ENCODE measurements around the gene MRPL36.

The MRPL36 gene

GRCh38 chr5:1765141-1765879 lies 34.3 kb downstream of the MRPL36 start:
- no peak for TF ChIP-seq Cebpa-rat (IDR thresholded peaks at IDR 0.05)
- no peak overlapping the region for H3K4me3 ChIP-seq
- H3K4me2 ChIP-seq: peak overlapping the region in 7 of 11 experiments; percentile 12 to 90 (median 79); a peak in 12 of 22 replicates

DNA sequence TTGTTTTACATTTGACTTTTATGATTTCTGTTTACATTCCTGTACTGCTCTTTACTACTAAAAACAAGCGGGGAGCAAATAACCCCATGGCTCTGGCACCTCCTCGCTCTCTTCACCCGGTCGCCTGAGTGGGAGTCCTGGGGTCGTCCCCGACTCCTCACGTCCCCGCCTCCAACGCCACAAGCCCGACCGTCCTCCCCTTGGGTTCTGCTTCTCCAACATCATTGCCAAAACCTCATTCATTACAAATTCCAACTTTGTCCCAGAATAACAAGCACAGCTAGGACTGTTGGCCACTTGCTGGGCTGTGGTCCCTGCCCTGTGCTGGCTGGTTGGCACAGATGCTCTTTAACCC lies 35.1 kb downstream of the MRPL36 start:
- peaks cover 0 to 7% (median 0%) of the 10 kb centered on the region in 11 experiments; a peak in 2 of 22 replicates for H4K20me1 ChIP-seq
- H3K27ac ChIP-seq: no peak overlapping the region
- TF ChIP-seq Cebpa-rat (IDR thresholded peaks at IDR 0.05): no peak
- H3K36me3 ChIP-seq: no peaks in the 10 kb centered on the region
- H3K9me3 ChIP-seq (replicated peaks in 1 of 11): peaks cover 0 to 3% (median 0%) of the 10 kb centered on the region in 11 experiments; a peak in 2 of 22 replicates
- H3K9ac ChIP-seq: no peak overlapping the region
- H3K4me3 ChIP-seq: no peak overlapping the region
- H3K27me3 ChIP-seq: peaks cover 0 to 53% (median 9%) of the 10 kb centered on the region in 11 experiments; a peak in 16 of 22 replicates
- H3K4me1 ChIP-seq: peaks cover 18 to 56% (median 50%) of the 10 kb centered on the region in 10 experiments
- peak overlapping the region in 8 of 11 experiments; percentile 69 to 90 (median 78); a peak in 13 of 22 replicates for H3K4me2 ChIP-seq

More at GRCh38 chr5:1765141-1765879, 34.3 kb downstream of the MRPL36 start:
- peaks cover 0 to 3% (median 0%) of the 10 kb centered on the region in 11 experiments; a peak in 2 of 22 replicates for H3K9me3 ChIP-seq (replicated peaks in 1 of 11)
- H3K27me3 ChIP-seq: peaks cover 0 to 45% (median 9%) of the 10 kb centered on the region in 11 experiments; a peak in 16 of 22 replicates
- peaks cover 18 to 53% (median 49%) of the 10 kb centered on the region in 10 experiments for H3K4me1 ChIP-seq
- no peak overlapping the region for H3K9ac ChIP-seq
- H3K27ac ChIP-seq: no peak overlapping the region
- peaks cover 0 to 7% (median 0%) of the 10 kb centered on the region in 11 experiments; a peak in 2 of 22 replicates for H4K20me1 ChIP-seq
- H3K36me3 ChIP-seq: no peaks in the 10 kb centered on the region

DNA sequence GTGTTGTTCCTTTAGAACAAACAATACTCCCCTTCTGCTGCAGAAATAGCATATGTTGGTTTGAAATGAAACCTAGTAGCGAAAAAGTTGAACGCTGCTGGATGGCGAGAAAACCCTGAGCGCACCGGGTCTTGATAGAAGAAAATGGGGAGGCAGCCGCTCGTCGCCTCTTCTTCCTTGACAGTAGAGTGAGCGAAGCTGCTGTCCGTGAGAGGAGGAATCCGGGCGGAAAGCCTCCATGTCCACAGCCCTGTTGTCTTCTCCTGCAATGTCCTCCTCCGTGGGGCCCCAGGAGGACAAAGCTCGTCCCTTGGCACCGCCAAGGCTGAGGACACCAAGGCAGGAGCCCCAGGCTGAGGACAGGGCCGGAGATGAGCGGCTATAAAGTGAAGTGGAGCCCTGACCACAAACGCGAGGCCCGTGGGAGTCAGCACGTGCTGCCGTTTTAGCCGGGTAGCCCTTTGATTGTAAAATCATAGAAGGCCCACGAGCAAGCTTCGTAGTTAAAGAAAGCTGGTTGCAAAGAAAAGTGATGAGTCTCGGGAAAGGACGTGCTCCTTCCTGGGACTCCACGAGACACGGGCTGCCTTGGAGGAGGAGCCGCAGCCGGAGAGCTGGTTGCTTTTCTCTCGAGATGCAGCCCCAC lies 35.6 kb downstream of the MRPL36 start:
- Histone ChIP-seq H3K4me2 (peak overlapping the region in 8 of 11 experiments; percentile 69 to 90 (median 78); a peak in 14 of 22 replicates), H3K27me3 (peaks cover 0 to 54% (median 9%) of the 10 kb centered on the region in 11 experiments; a peak in 16 of 22 replicates), H3K27ac (no peak overlapping the region)

GRCh38 chr5:1763548-1763911 lies 36.1 kb downstream of the MRPL36 start:
- Histone ChIP-seq H3K9me3 (replicated peaks in 1 of 11) (peaks cover 4 to 8% (median 5%) of the 10 kb centered on the region in 11 experiments), H3K4me2 (peak overlapping the region in 9 of 11 experiments; percentile 60 to 90 (median 78); a peak in 17 of 22 replicates), H4K20me1 (peaks cover 0 to 7% (median 0%) of the 10 kb centered on the region in 11 experiments; a peak in 2 of 22 replicates), H3K27ac (no peak overlapping the region), H3K4me3 (no peak overlapping the region), H3K9ac (no peak overlapping the region), H3K36me3 (no peaks in the 10 kb centered on the region), H3K27me3 (peaks cover 0 to 54% (median 9%) of the 10 kb centered on the region in 11 experiments; a peak in 16 of 22 replicates), H3K4me1 (peaks cover 18 to 56% (median 50%) of the 10 kb centered on the region in 10 experiments)
- TF ChIP-seq Cebpa-rat (IDR thresholded peaks at IDR 0.05): no peak

More for the DNA sequence above, 35.6 kb downstream of the MRPL36 start:
- H3K4me3 ChIP-seq: no peak overlapping the region
- no peak for TF ChIP-seq Cebpa-rat (IDR thresholded peaks at IDR 0.05)
- no peak overlapping the region for H3K9ac ChIP-seq
- peaks cover 18 to 56% (median 50%) of the 10 kb centered on the region in 10 experiments for H3K4me1 ChIP-seq
- H4K20me1 ChIP-seq: peaks cover 0 to 7% (median 0%) of the 10 kb centered on the region in 11 experiments; a peak in 2 of 22 replicates
- no peaks in the 10 kb centered on the region for H3K36me3 ChIP-seq
- H3K9me3 ChIP-seq (replicated peaks in 1 of 11): peaks cover 0 to 3% (median 0%) of the 10 kb centered on the region in 11 experiments; a peak in 2 of 22 replicates

GRCh38 chr5:1762883-1763547 lies 36.6 kb downstream of the MRPL36 start:
- H3K27ac ChIP-seq: no peak overlapping the region
- TF ChIP-seq Cebpa-rat (IDR thresholded peaks at IDR 0.05): no peak
- peaks cover 9 to 13% (median 10%) of the 10 kb centered on the region in 11 experiments for H3K9me3 ChIP-seq (replicated peaks in 1 of 11)
- no peaks in the 10 kb centered on the region for H3K36me3 ChIP-seq
- H4K20me1 ChIP-seq: peaks cover 0 to 7% (median 0%) of the 10 kb centered on the region in 11 experiments; a peak in 2 of 22 replicates
- peaks cover 0 to 54% (median 9%) of the 10 kb centered on the region in 11 experiments; a peak in 16 of 22 replicates for H3K27me3 ChIP-seq
- peak overlapping the region; percentile 44 to 90 (median 72) for H3K4me2 ChIP-seq
- H3K9ac ChIP-seq: peak overlapping the region in 3 of 11 experiments; percentile 0 to 44 (median 23); a peak in 4 of 22 replicates
- H3K4me1 ChIP-seq: peaks cover 18 to 56% (median 50%) of the 10 kb centered on the region in 10 experiments
- H3K4me3 ChIP-seq: no peak overlapping the region

GRCh38 chr5:1762121-1762882 lies 37.3 kb downstream of the MRPL36 start:
- Histone ChIP-seq H3K9me3 (replicated peaks in 1 of 11) (peaks cover 9 to 20% (median 17%) of the 10 kb centered on the region in 11 experiments), H3K27ac (no peak overlapping the region), H3K36me3 (no peaks in the 10 kb centered on the region), H3K4me3 (no peak overlapping the region), H3K9ac (peak overlapping the region in 3 of 11 experiments; percentile 0 to 44 (median 23); a peak in 4 of 22 replicates), H3K4me1 (peaks cover 18 to 56% (median 50%) of the 10 kb centered on the region in 10 experiments), H3K27me3 (peaks cover 0 to 54% (median 9%) of the 10 kb centered on the region in 11 experiments; a peak in 16 of 22 replicates), H3K4me2 (peak overlapping the region; percentile 44 to 90 (median 72)), H4K20me1 (peaks cover 0 to 7% (median 0%) of the 10 kb centered on the region in 11 experiments; a peak in 2 of 22 replicates)
- no peak for TF ChIP-seq Cebpa-rat (IDR thresholded peaks at IDR 0.05)

DNA sequence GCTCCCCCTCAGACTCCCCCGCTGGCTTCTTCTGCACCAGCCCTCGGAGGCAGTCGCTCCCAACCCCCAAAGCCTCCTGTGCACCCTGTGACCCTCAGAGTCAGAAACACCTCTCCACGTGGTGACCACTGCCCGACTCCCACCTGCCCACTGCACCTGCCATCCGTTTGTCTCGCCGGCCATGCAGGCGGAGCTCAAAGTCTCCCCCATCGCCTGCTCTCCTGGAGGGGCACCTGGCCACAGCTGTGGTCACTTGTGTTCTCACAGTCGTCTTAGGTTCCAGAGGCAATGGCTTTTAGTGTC lies 38.2 kb downstream of the MRPL36 start:
- peak overlapping the region in 8 of 11 experiments; percentile 37 to 90 (median 74); a peak in 14 of 22 replicates for H3K4me2 ChIP-seq

More for the DNA sequence above, 38.2 kb downstream of the MRPL36 start:
- Histone ChIP-seq H4K20me1 (peaks cover 0 to 7% (median 0%) of the 10 kb centered on the region in 11 experiments; a peak in 2 of 22 replicates), H3K4me1 (peaks cover 20 to 61% (median 53%) of the 10 kb centered on the region in 10 experiments), H3K4me3 (no peak overlapping the region), H3K27ac (no peak overlapping the region), H3K27me3 (peaks cover 0 to 54% (median 9%) of the 10 kb centered on the region in 11 experiments; a peak in 16 of 22 replicates), H3K9ac (no peak overlapping the region), H3K36me3 (no peaks in the 10 kb centered on the region), H3K9me3 (replicated peaks in 1 of 11) (peaks cover 9 to 23% (median 20%) of the 10 kb centered on the region in 11 experiments)
- no peak for TF ChIP-seq Cebpa-rat (IDR thresholded peaks at IDR 0.05)

Measured in BLaER1 treated with 17β-estradiol and CSF1 and Interleukin-3, amounts not matched to agents 10 nM and 100 nM (cell line).